HG02610 (cell line): ENCODE data around the gene EXOC8.

ENCODE experiments used
- ATAC-seq: cut with Tn5 transposase; IDR thresholded peaks from one replicate; pipeline ENCODE4 v1.9.1; 2021; ENCODE audit warnings: mild to moderate bottlenecking, moderate library complexity; ENCODE audit not compliant: unreplicated experiment

Gene EXOC8

DNA sequence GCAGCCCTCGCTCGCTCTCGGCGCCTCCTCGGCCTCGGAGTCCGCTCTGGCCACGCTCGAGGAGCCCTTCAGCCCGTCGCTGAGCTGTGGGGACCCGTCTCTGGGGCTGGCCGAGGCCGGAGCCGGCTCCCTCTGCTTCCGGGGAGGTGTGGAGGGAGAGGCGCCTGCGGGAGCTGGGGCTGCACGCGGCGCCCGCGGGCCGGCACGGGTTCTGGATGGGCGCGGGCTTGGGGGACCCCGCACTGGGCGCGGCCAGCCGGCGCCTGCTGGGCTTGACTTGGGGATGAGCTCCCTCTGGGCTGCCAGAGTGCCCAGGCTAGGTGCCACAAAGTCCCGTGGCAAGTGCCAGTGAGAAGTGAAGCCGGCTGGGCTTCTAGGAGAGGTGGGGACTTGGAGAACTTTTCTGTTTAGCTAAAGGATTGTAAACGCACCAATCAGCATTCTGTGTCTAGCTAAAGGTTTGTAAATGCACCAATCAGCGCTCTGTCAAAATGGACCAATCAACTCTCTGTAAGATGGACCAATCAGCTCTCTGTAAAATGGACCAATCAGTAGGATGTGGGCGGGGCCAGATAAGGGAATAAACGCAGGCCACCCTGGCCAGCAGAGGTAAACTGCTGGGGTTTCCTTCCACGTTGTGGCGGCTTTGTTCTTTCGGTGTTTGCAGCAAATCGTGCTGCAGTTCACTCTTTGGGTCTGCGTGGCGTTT lies 20.2 kb downstream of the EXOC8 start:
- no peak for ATAC-seq

DNA sequence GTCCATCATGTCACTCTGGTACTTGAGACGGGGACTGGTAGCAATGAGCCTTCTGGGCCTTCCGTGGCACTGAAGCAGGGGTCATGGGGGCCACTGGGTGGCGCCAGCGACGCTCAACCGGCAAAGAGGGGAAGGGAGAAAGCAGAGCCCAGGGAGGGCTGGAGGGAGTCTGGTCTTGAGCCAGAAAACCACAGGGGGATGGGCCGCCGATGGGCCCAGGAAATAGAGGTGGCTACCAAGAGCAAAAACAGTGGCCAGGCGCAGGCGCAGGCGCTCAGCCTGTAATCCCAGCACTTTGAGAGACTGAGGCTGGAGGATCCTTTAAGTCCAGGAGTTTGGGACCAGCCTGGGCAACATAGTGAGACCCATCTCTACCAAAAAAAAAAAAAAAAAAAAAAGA lies 21.8 kb downstream of the EXOC8 start:
- peak; percentile 75 for ATAC-seq

DNA sequence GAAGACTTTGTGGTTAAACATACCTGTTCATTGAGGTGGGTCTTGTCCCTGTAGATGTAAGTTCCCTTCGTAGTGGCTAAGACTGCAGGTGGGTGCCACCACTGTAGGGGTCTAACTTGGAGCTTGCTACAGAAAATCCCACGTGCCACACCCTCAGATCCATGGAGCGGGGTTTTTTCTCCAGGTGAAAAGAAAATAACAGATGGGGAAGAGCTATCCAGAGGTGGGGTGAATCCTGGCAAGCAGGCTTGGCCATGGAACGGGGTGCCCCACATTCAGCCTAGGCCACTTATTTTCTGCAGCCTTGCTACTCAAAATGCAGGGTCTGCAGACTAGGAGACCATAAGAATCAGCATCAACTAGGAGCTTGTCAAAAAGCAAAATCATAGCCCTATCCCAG lies 24.0 kb downstream of the EXOC8 start:
- no peak for ATAC-seq

DNA sequence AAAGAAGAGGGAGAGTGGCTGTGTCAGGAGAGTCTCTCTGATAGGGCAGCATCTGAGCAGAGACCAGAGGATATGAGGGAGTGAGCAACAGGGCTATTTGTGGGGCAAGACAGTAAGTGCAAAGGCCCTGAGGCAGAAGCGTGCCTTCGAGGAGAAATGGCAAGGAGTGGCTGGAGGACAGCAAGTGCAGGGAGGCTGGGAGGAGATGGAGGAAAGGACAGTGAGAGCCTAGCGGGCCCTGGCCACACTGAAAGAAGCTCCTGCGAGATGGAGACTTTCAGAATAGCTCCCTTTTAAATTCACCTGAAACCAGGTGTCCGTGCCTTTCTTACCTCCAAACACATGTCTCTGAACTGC lies 25.2 kb downstream of the EXOC8 start:
- ATAC-seq = no peak

DNA sequence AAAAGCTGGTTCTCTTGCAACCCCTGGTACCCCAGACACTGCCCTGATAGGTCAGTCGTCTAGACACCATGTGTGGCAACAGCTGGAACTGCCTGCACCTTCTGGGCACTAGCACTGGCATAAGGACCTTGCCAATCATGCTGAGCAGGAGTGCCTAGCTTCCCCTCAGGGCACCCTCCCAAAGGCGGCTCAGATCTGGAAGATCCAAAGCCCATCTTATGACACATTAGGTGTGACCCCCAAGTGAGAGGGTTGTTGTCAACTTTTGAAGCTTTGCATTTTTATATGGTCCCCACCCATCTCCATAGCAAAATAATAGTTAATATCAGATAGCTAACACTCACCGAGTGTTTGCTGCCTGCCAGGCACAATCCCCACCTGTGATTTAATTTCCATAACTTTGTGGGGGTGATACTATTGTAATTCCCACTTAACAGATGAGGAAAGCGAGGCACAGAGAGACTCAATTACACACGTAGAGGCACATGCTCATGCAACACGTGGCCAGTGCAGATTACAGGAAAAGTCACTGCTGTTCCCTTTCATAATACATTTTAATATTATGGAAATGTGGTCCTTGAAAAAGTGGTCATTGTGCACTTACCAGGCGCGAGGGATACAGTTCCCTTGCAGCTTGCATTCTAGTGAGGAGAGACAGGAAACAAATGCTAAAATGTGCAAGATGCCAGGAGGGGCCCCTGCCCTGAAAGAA lies 25.8 kb downstream of the EXOC8 start:
- ATAC-seq = no peak

DNA sequence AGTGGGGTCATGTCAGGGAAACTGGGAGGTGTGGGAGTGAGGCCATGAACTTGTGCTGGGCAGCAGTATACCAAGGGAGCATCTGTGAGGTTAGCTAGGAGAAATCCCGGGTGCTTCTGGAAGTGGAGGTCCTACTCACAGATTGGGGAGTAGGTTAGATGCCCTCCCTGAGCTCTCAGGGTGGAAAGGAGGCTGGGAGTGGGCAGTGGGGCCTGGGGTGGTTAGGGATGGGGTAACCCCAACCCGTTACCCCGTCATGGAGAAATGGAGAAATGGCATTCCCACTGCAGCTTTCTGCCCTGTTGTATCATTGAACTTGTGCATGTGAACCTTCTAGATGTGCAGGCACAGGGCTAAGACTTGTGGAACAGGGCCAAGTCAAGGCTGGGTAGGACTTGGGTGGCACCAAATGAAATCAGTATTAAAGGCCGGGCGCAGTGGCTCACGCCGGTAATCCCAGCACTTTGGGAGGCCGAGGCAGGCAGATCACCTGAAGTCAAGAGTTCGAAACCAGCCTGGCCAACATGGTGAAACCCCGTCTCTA lies 27.2 kb downstream of the EXOC8 start:
- no peak for ATAC-seq

DNA sequence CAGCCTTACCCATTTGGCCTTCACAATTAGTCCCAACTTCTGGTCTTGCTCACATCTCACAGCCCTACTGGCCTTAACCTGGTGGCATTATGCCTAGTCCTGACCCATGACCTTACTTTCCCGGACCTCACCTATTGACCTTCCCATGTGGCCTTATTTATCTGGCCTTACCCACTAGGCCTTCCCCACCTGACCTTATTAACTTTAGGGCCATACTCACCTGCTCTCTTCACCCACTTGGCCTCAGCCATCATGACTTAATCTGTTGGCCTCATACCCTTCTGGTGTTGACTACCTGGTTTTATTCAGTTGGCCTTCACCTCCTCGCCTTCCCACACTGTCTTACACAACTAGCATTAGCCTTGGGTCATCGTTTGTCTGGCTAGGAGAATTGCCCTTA lies 35.7 kb downstream of the EXOC8 start:
- ATAC-seq = no peak

DNA sequence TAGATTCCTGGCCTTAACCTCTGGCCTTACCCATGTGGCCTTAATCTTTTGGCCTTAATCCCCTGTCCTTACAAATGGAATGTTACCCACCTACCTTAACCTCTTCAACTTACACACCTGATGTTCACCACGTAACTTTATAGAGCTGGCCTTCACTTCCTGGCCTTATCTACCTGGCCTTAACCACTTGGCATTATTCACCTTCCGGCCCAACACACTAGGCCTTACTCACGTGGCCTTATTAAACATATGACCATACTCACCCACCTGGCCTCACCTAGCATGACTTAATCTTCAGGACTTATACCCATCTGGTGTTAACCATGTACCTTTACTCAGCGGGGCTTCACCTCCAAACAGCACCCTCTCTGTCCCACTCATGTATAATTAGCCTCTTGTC lies 41.7 kb downstream of the EXOC8 start:
- no peak for ATAC-seq

DNA sequence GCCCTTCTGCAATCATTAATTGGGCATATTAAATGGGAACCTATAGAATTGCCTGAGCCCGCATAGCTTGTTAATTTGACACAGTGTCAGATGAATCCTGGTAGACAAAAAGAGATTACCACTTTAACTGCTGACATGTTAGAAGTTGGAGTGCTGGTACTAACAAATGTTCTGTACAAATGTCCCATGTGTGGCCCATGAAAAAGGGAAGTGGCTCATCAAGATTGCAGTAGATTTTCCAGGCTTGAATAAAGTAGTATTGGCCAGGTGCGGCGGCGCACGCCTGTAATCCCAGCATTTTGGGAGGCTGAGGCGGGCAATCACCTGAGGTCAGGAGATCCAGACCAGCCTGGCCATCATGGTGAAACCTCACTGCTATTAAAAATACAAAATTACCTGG lies 51.0 kb downstream of the EXOC8 start:
- ATAC-seq = no peak

DNA sequence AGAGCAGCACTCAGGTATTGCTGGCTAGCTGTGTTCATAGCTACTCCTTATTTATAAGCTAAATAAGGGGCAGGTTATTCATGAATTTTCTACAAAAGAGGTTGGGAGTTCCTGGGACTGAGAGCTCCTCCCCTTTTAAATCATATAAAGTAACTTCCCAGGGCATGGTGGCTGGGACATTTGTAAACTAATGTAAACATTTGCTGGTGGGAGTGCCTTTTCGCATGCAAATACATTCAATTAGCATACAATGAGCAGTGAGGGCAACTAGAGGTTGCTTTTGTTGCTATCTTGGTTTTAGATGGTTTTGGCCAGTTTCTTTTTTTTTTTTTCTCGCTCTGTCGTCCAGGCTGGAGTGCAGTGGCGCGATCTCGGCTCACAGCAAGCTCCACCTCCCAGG lies 53.2 kb downstream of the EXOC8 start:
- no peak for ATAC-seq
